ENCODE measurements around the gene BCL2. TPM values are rescaled to one million over a fixed set of nuclear protein-coding genes. Genes with fewer than 3 reads are reported as not detected.

BCL2 gene
- total RNA-seq, 1 donor from 2014 or later: 39.1 TPM

GRCh38 chr18:63130176-63130575 lies 189.4 kb downstream of the BCL2 start:
- H3K4me3 ChIP-seq (ENCODE audit: low read length in 3 of 3): no peak overlapping the region
- no peak overlapping the region for H3K9ac ChIP-seq (ENCODE audit: low read depth in 1 of 3, low read length in 3 of 3)
- no peaks in the 10 kb centered on the region for H3K9me3 ChIP-seq (ENCODE audit: control insufficient read depth in 3 of 3, low read length in 3 of 3)
- H3K27ac ChIP-seq (ENCODE audit: low read depth, low read length): no peak overlapping the region
- H3K4me1 ChIP-seq (ENCODE audit: control insufficient read depth in 3 of 3, insufficient read depth in 3 of 3, low read length in 3 of 3): peaks cover 24 to 25% (median 25%) of the 10 kb centered on the region in 3 donors
- H3K36me3 ChIP-seq (ENCODE audit: control insufficient read depth in 3 of 3, insufficient read depth in 3 of 3, low read length in 3 of 3): peaks cover 0 to 8% (median 8%) of the 10 kb centered on the region in 3 donors
- H3K27me3 ChIP-seq (ENCODE audit: control insufficient read depth in 3 of 3, insufficient read depth in 3 of 3, low read length in 3 of 3): no peaks in the 10 kb centered on the region

GRCh38 chr18:63128237-63128974 lies 191.2 kb downstream of the BCL2 start:
- Histone ChIP-seq H3K27ac (ENCODE audit: low read depth, low read length) (no peak overlapping the region), H3K9me3 (ENCODE audit: control insufficient read depth in 3 of 3, low read length in 3 of 3) (no peaks in the 10 kb centered on the region), H3K9ac (ENCODE audit: low read depth in 1 of 3, low read length in 3 of 3) (no peak overlapping the region), H3K36me3 (ENCODE audit: control insufficient read depth in 3 of 3, insufficient read depth in 3 of 3, low read length in 3 of 3) (peaks cover 0 to 8% (median 8%) of the 10 kb centered on the region in 3 donors), H3K4me3 (ENCODE audit: low read length in 3 of 3) (no peak overlapping the region), H3K4me1 (ENCODE audit: control insufficient read depth in 3 of 3, insufficient read depth in 3 of 3, low read length in 3 of 3) (peaks cover 25 to 27% (median 26%) of the 10 kb centered on the region in 3 donors), H3K27me3 (ENCODE audit: control insufficient read depth in 3 of 3, insufficient read depth in 3 of 3, low read length in 3 of 3) (no peaks in the 10 kb centered on the region)

- H3K9me3 ChIP-seq (ENCODE audit: control insufficient read depth in 3 of 3, low read length in 3 of 3): no peaks in the 10 kb centered on the region
- no peaks in the 10 kb centered on the region for H3K27me3 ChIP-seq (ENCODE audit: control insufficient read depth in 3 of 3, insufficient read depth in 3 of 3, low read length in 3 of 3)
- H3K36me3 ChIP-seq (ENCODE audit: control insufficient read depth in 3 of 3, insufficient read depth in 3 of 3, low read length in 3 of 3): peaks cover 0 to 8% (median 8%) of the 10 kb centered on the region in 3 donors
- peaks cover 8 to 12% (median 10%) of the 10 kb centered on the region in 3 donors for H3K4me1 ChIP-seq (ENCODE audit: control insufficient read depth in 3 of 3, insufficient read depth in 3 of 3, low read length in 3 of 3)
- H3K9ac ChIP-seq (ENCODE audit: low read depth in 1 of 3, low read length in 3 of 3): no peak overlapping the region
- H3K27ac ChIP-seq (ENCODE audit: low read depth, low read length): no peak overlapping the region
- no peak overlapping the region for H3K4me3 ChIP-seq (ENCODE audit: low read length in 3 of 3)
Observed at GRCh38 chr18:63126134-63127069, 193.2 kb downstream of the BCL2 start.

- Histone ChIP-seq H3K4me1 (ENCODE audit: control insufficient read depth in 3 of 3, insufficient read depth in 3 of 3, low read length in 3 of 3) (peaks cover 5 to 9% (median 9%) of the 10 kb centered on the region in 3 donors), H3K9me3 (ENCODE audit: control insufficient read depth in 3 of 3, low read length in 3 of 3) (no peaks in the 10 kb centered on the region), H3K36me3 (ENCODE audit: control insufficient read depth in 3 of 3, insufficient read depth in 3 of 3, low read length in 3 of 3) (no peaks in the 10 kb centered on the region), H3K9ac (ENCODE audit: low read depth in 1 of 3, low read length in 3 of 3) (peak overlapping the region in 2 of 3 donors; percentile 14 to 68), H3K27ac (ENCODE audit: low read depth, low read length) (peak overlapping the region; percentile 72), H3K4me3 (ENCODE audit: low read length in 3 of 3) (no peak overlapping the region), H3K27me3 (ENCODE audit: control insufficient read depth in 3 of 3, insufficient read depth in 3 of 3, low read length in 3 of 3) (no peaks in the 10 kb centered on the region)
Observed at GRCh38 chr18:63120620-63121019, 198.9 kb downstream of the BCL2 start.

- Histone ChIP-seq H3K4me1 (ENCODE audit: control insufficient read depth in 3 of 3, insufficient read depth in 3 of 3, low read length in 3 of 3) (peaks cover 5 to 6% (median 5%) of the 10 kb centered on the region in 3 donors), H3K9ac (ENCODE audit: low read depth in 1 of 3, low read length in 3 of 3) (no peak overlapping the region), H3K36me3 (ENCODE audit: control insufficient read depth in 3 of 3, insufficient read depth in 3 of 3, low read length in 3 of 3) (no peaks in the 10 kb centered on the region), H3K27ac (ENCODE audit: low read depth, low read length) (no peak overlapping the region), H3K4me3 (ENCODE audit: low read length in 3 of 3) (no peak overlapping the region), H3K9me3 (ENCODE audit: control insufficient read depth in 3 of 3, low read length in 3 of 3) (no peaks in the 10 kb centered on the region), H3K27me3 (ENCODE audit: control insufficient read depth in 3 of 3, insufficient read depth in 3 of 3, low read length in 3 of 3) (no peaks in the 10 kb centered on the region)
Observed at GRCh38 chr18:63119647-63120046, 199.9 kb downstream of the BCL2 start.

- no peaks in the 10 kb centered on the region for H3K36me3 ChIP-seq (ENCODE audit: control insufficient read depth in 3 of 3, insufficient read depth in 3 of 3, low read length in 3 of 3)
- no peak overlapping the region for H3K9ac ChIP-seq (ENCODE audit: low read depth in 1 of 3, low read length in 3 of 3)
- no peak overlapping the region for H3K4me3 ChIP-seq (ENCODE audit: low read length in 3 of 3)
- no peak overlapping the region for H3K27ac ChIP-seq (ENCODE audit: low read depth, low read length)
- no peaks in the 10 kb centered on the region for H3K9me3 ChIP-seq (ENCODE audit: control insufficient read depth in 3 of 3, low read length in 3 of 3)
- H3K4me1 ChIP-seq (ENCODE audit: control insufficient read depth in 3 of 3, insufficient read depth in 3 of 3, low read length in 3 of 3): peaks cover 8 to 16% (median 15%) of the 10 kb centered on the region in 3 donors
- H3K27me3 ChIP-seq (ENCODE audit: control insufficient read depth in 3 of 3, insufficient read depth in 3 of 3, low read length in 3 of 3): no peaks in the 10 kb centered on the region
Observed at GRCh38 chr18:63113899-63114565, 205.5 kb downstream of the BCL2 start.

- Histone ChIP-seq H3K4me3 (ENCODE audit: low read length in 3 of 3) (no peak overlapping the region), H3K9ac (ENCODE audit: low read depth in 1 of 3, low read length in 3 of 3) (no peak overlapping the region), H3K36me3 (ENCODE audit: control insufficient read depth in 3 of 3, insufficient read depth in 3 of 3, low read length in 3 of 3) (no peaks in the 10 kb centered on the region), H3K9me3 (ENCODE audit: control insufficient read depth in 3 of 3, low read length in 3 of 3) (no peaks in the 10 kb centered on the region), H3K27me3 (ENCODE audit: control insufficient read depth in 3 of 3, insufficient read depth in 3 of 3, low read length in 3 of 3) (no peaks in the 10 kb centered on the region), H3K27ac (ENCODE audit: low read depth, low read length) (peak overlapping the region; percentile 32), H3K4me1 (ENCODE audit: control insufficient read depth in 3 of 3, insufficient read depth in 3 of 3, low read length in 3 of 3) (peaks cover 8 to 16% (median 15%) of the 10 kb centered on the region in 3 donors)
Observed at GRCh38 chr18:63112706-63113105, 206.9 kb downstream of the BCL2 start.

- peak overlapping the region; percentile 32 for H3K27ac ChIP-seq (ENCODE audit: low read depth, low read length)
- no peaks in the 10 kb centered on the region for H3K27me3 ChIP-seq (ENCODE audit: control insufficient read depth in 3 of 3, insufficient read depth in 3 of 3, low read length in 3 of 3)
- H3K4me3 ChIP-seq (ENCODE audit: low read length in 3 of 3): peak overlapping the region in 1 of 3 donors; percentile 24
- peaks cover 8 to 16% (median 15%) of the 10 kb centered on the region in 3 donors for H3K4me1 ChIP-seq (ENCODE audit: control insufficient read depth in 3 of 3, insufficient read depth in 3 of 3, low read length in 3 of 3)
- H3K36me3 ChIP-seq (ENCODE audit: control insufficient read depth in 3 of 3, insufficient read depth in 3 of 3, low read length in 3 of 3): no peaks in the 10 kb centered on the region
- no peak overlapping the region for H3K9ac ChIP-seq (ENCODE audit: low read depth in 1 of 3, low read length in 3 of 3)
- no peaks in the 10 kb centered on the region for H3K9me3 ChIP-seq (ENCODE audit: control insufficient read depth in 3 of 3, low read length in 3 of 3)
Observed at GRCh38 chr18:63111671-63112402, 207.7 kb downstream of the BCL2 start.

- Histone ChIP-seq H3K27ac (ENCODE audit: low read depth, low read length) (no peak overlapping the region), H3K9me3 (ENCODE audit: control insufficient read depth in 3 of 3, low read length in 3 of 3) (no peaks in the 10 kb centered on the region), H3K36me3 (ENCODE audit: control insufficient read depth in 3 of 3, insufficient read depth in 3 of 3, low read length in 3 of 3) (no peaks in the 10 kb centered on the region), H3K4me3 (ENCODE audit: low read length in 3 of 3) (no peak overlapping the region), H3K9ac (ENCODE audit: low read depth in 1 of 3, low read length in 3 of 3) (no peak overlapping the region), H3K4me1 (ENCODE audit: control insufficient read depth in 3 of 3, insufficient read depth in 3 of 3, low read length in 3 of 3) (peaks cover 8 to 23% (median 15%) of the 10 kb centered on the region in 3 donors), H3K27me3 (ENCODE audit: control insufficient read depth in 3 of 3, insufficient read depth in 3 of 3, low read length in 3 of 3) (no peaks in the 10 kb centered on the region)
Observed at GRCh38 chr18:63109802-63110201, 209.8 kb downstream of the BCL2 start.

Data from skeletal muscle tissue (tissue), 4 donors.